HL-60 (cell line): ENCODE results near the gene HAGHL.

Experiments used
- CTCF ChIP-seq: IDR thresholded peaks from one replicate; pipeline ENCODE4 v1.5.1; 2011; ENCODE audit warnings: low read length, control low read depth, inconsistent platforms; ENCODE audit not compliant: insufficient read depth
- POLR2AphosphoS5 ChIP-seq: IDR thresholded peaks from 2 replicates; pipeline ENCODE4 v1.6.1; 2012; ENCODE audit warnings: low read depth
- SPI1 ChIP-seq: IDR thresholded peaks from 2 replicates; pipeline ENCODE4 v1.6.1; 2012; ENCODE audit warnings: low read depth, mild to moderate bottlenecking, borderline replicate concordance

- TF ChIP-seq CTCF (no peak), POLR2AphosphoS5 (no peak), SPI1 (no peak)
These were observed 23.5 kb upstream of the HAGHL start for GRCh38 chr16:703406-703805.
